K562 (cell line): Measurements from ENCODE around the gene SCLY. TPM values are rescaled to one million over a fixed set of nuclear protein-coding genes. Genes with fewer than 3 reads are reported as not detected.

Experiments used
- ATAC-seq: fragments of 200-7000 bp; cut with Tn5 transposase; 3 replicates; pipeline ENCODE4 v1.9.1; 2020; ENCODE audit warnings: moderate library complexity
- BruUV-seq: library from RNA; stranded (reverse); fragments of 400-500 nt; replicated peaks from 2 replicates; lab custom pipeline; 2021; lab: Mats Ljungman, UMichigan
- CTCF ChIA-PET: fragments of 300-600 bp; formaldehyde crosslinking; extraction: SDS; loops from one replicate; lab custom pipeline; 2021; ENCODE audit warnings: low intra/inter-chr PET ratio; lab: Yijun Ruan, JAX
- POLR2A ChIA-PET: fragments of 300-600, 350-650 bp; sonication (Branson Sonifier 250); formaldehyde crosslinking; extraction: SDS; loops from one replicate; lab custom pipeline; 2021; ENCODE audit warnings: antibody characterized with exemption, inconsistent platforms; lab: Yijun Ruan, JAX
- DNase-seq, 4 experiments: peaks; one replicate each; pipeline versions ENCODE4 v3.0.0 to v3.0.0-alpha.2; 2011 to 2018; ENCODE audit warnings: low spot score in 3 of 4, mixed read lengths in 3 of 4; ENCODE audit errors: extremely low read depth in 1 of 4
- FAIRE-seq: peaks from 2 replicates; lab custom pipeline; 2011; peaks lifted over from hg19 to GRCh38; lab: Jason Lieb, UNC
- H2AFZ ChIP-seq: 2 replicates; pipeline ENCODE4 v1.6.0; 2011; ENCODE audit warnings: low read depth, low read length, control low read depth, inconsistent platforms
- H3K27ac ChIP-seq: fragments of 200-600 bp; 3 replicates; pipeline ENCODE4 v1.8.0; 2011; ENCODE audit warnings: low read depth, mild to moderate bottlenecking, control low read depth, inconsistent platforms, low read length, moderate library complexity, mixed read lengths; ENCODE audit errors: extremely low read depth
- H3K27me3 ChIP-seq, 2 experiments: fragments of 300-600 bp in 1 of 2; 2 replicates in 1 of 2; 3 replicates in 1 of 2; pipeline versions ENCODE4 v1.6.0 to v1.8.0; 2011; ENCODE audit warnings: inconsistent platforms in 2 of 2, low read length in 2 of 2, mild to moderate bottlenecking in 1 of 2, mixed read lengths in 1 of 2, moderate library complexity in 1 of 2; ENCODE audit not compliant: control insufficient read depth in 2 of 2, insufficient read depth in 2 of 2
- H3K36me3 ChIP-seq: fragments of 300-600 bp; 3 replicates; pipeline ENCODE4 v1.8.0; 2011; ENCODE audit warnings: mild to moderate bottlenecking, low read length, inconsistent platforms; ENCODE audit not compliant: control insufficient read depth, insufficient read depth
- H3K4me1 ChIP-seq, 2 experiments: fragments of 200-600 bp in 1 of 2; replicated peaks in 1 of 2; 2 replicates in 1 of 2; 3 replicates in 1 of 2; pipeline versions ENCODE4 v1.5.1 to v1.8.0; 2011; ENCODE audit warnings: inconsistent platforms in 2 of 2, low read length in 2 of 2, mild to moderate bottlenecking in 1 of 2, mixed read lengths in 1 of 2, moderate library complexity in 1 of 2; ENCODE audit not compliant: control insufficient read depth in 2 of 2, insufficient read depth in 2 of 2
- H3K4me2 ChIP-seq: 2 replicates; pipeline ENCODE4 v1.6.1; 2011; ENCODE audit warnings: low read length, control low read depth, inconsistent platforms, mixed read lengths; ENCODE audit not compliant: insufficient read depth
- H3K4me3 ChIP-seq: fragments of 200-600 bp; sonication (generic), shearing (Covaris generic); 2 replicates; pipeline ENCODE4 v1.5.1; 2016; ENCODE audit warnings: control low read depth, inconsistent platforms
- H3K79me2 ChIP-seq: fragments of 200-600 bp; 3 replicates; pipeline ENCODE4 v1.8.0; 2011; ENCODE audit warnings: low read length, inconsistent platforms; ENCODE audit not compliant: control insufficient read depth, insufficient read depth
- H3K9ac ChIP-seq, 2 experiments: 2 replicates each; pipeline versions ENCODE4 v1.6.0 to v1.6.1; 2011; ENCODE audit warnings: low read depth in 2 of 2, low read length in 2 of 2, control low read depth in 1 of 2, inconsistent platforms in 1 of 2, mild to moderate bottlenecking in 1 of 2, mixed read lengths in 1 of 2; ENCODE audit not compliant: insufficient read depth in 1 of 2
- H3K9me1 ChIP-seq: one replicate; pipeline ENCODE4 v1.6.0; 2011; ENCODE audit warnings: inconsistent platforms, mild to moderate bottlenecking, low read length, moderate library complexity; ENCODE audit not compliant: control insufficient read depth, insufficient read depth
- H3K9me3 ChIP-seq: replicated peaks from 2 replicates; pipeline ENCODE4 v1.5.1; 2011; ENCODE audit warnings: low read depth, low read length, inconsistent platforms; ENCODE audit not compliant: control insufficient read depth, insufficient read depth
- H4K20me1 ChIP-seq: replicated peaks from 2 replicates; pipeline ENCODE4 v1.6.1; 2011; ENCODE audit warnings: low read length, inconsistent platforms, mixed read lengths; ENCODE audit not compliant: control insufficient read depth, insufficient read depth
- ARID2 ChIP-seq: fragments of 450-650 bp; IDR thresholded peaks from 2 replicates; pipeline ENCODE4 v1.6.1; 2017; ENCODE audit warnings: antibody characterized with exemption, mild to moderate bottlenecking
- CBFB ChIP-seq: sonication (generic); formaldehyde crosslinking; IDR thresholded peaks from 2 replicates; pipeline ENCODE4 v1.4.0; 2020; ENCODE audit warnings: mild to moderate bottlenecking, missing genetic modification reagents
- E2F4 ChIP-seq: sonication (generic); formaldehyde crosslinking; IDR thresholded peaks from 2 replicates; pipeline ENCODE4 v1.8.0; 2022; ENCODE audit warnings: mild to moderate bottlenecking, low read depth, missing genetic modification reagents
- MED1 ChIP-seq: sonication (generic); formaldehyde crosslinking; IDR thresholded peaks from 2 replicates; pipeline ENCODE4 v1.8.1; 2023; ENCODE audit warnings: missing genetic modification reagents, borderline replicate concordance
- POLR2H ChIP-seq: IDR thresholded peaks from 2 replicates; pipeline ENCODE4 v1.6.1; 2016; ENCODE audit warnings: missing genetic modification characterization, low read depth, mild to moderate bottlenecking, control low read depth, missing compliant biosample characterization, moderate library complexity
- RREB1 ChIP-seq: fragments of 250-450 bp; sonication (Bioruptor Pico); IDR thresholded peaks from 2 replicates; pipeline ENCODE4 v1.4.0; 2020
- STAT5A ChIP-seq: IDR thresholded peaks from 2 replicates; pipeline ENCODE4 v1.6.1; 2012; ENCODE audit warnings: low read length, inconsistent platforms, borderline replicate concordance
- ZEB2 ChIP-seq: fragments of 450-650 bp; IDR thresholded peaks from 2 replicates; pipeline ENCODE4 v1.6.1; 2016
- ZNF655 ChIP-seq: fragments of 250-450 bp; sonication (Bioruptor Pico); IDR thresholded peaks from 2 replicates; pipeline ENCODE4 v1.5.0; 2021
- WGBS: fragments of 100-300 bp; shearing (Covaris generic); methylation state at CpG from one replicate; pipeline ENCODE4 v1.1.6; 2016; ENCODE audit warnings: low coverage, mixed read lengths; ENCODE audit not compliant: insufficient coverage; ENCODE audit errors: missing lambda C conversion rate; 5-methylcytosine and 5-hydroxymethylcytosine counted together
- in situ Hi-C: fragments of 300-500 bp; cut with MboI; formaldehyde crosslinking; loops from 4 replicates; pipeline ENCODE4 v1.15.0; 2018; ENCODE audit warnings: inconsistent platforms, mixed read lengths
- intact Hi-C: fragments of 100-400 bp; cut with micrococcal nuclease; formaldehyde crosslinking; loops from 2 replicates; pipeline ENCODE4 v1.14.2; 2022
- polyA plus RNA-seq, 8 experiments: library from polyadenylated mRNA; depleted of rRNA in 4 of 8; stranded (reverse) in 5 of 8; unstranded in 3 of 8; fragments of >200 nt; fragmentation: Nextera tagmentation in 2 of 8; fragmentation: Illumina TruSeq in 1 of 8; extraction: Ambion mirVana in 2 of 8; extraction: Trizol in 1 of 8; gene quantifications; 2 replicates each; pipeline versions ENCODE4 v1.2.1 to v1.2.3, GENCODE V29; 2011 to 2014; ENCODE audit warnings: inconsistent platforms in 1 of 8, missing spikeins in 1 of 8
- total RNA-seq, 7 experiments: library from RNA; depleted of rRNA in 6 of 7; stranded (reverse); fragments of >200 nt in 6 of 7; fragmentation: Illumina TruSeq in 2 of 7; extraction: Trizol in 2 of 7; gene quantifications; 2 replicates each; pipeline versions ENCODE4 v1.2.1 to v1.2.3, GENCODE V29; 2011 to 2021; ENCODE audit warnings: low replicate concordance in 1 of 7

SCLY gene
- total and polyA plus RNA-seq, 9 of the 15 experiments (the other 6 are each of a cell fraction or from before 2014, with no cell fraction given), result 2.6 to 32.2 (median 21.1) TPM

GRCh38 chr2:238131761-238132462 is 71.1 kb downstream of the SCLY start:
- ATAC-seq, result no peak
- no peak overlapping the region for H3K9ac ChIP-seq
- BruUV-seq, result no TSS peak
- H3K4me1 ChIP-seq, result peaks cover 0 to 50% of the 10 kb centered on the region in 2 experiments; a peak in 3 of 5 replicates
- DNase-seq, result no peak
- H3K27ac ChIP-seq, result no peak overlapping the region
- H3K4me3 ChIP-seq, result no peak overlapping the region
- H4K20me1 ChIP-seq, result no peaks in the 10 kb centered on the region
- no peaks in the 10 kb centered on the region for H3K9me1 ChIP-seq
- no peak overlapping the region for H2AFZ ChIP-seq
- 17% methylated on average over 2 of the region's 14 CpGs for WGBS
- FAIRE-seq, result no peak
- H3K27me3 ChIP-seq, result peaks cover 5 to 49% of the 10 kb centered on the region in 2 experiments; a peak in 4 of 5 replicates
- intact Hi-C loops (loop anchor here (10.0 kb wide), 1 partner anchor 277 kb away; the partner anchor contains the start of gene RAMP1), in situ Hi-C loops (no loop called here)
- H3K4me2 ChIP-seq, result no peak overlapping the region
- H3K36me3 ChIP-seq, result no peaks in the 10 kb centered on the region
- no peaks in the 10 kb centered on the region for H3K79me2 ChIP-seq
- H3K9me3 ChIP-seq, result no peaks in the 10 kb centered on the region
- ChIA-PET POLR2A (interaction anchor here (1.1 kb wide), 1 partner anchor 31 kb away, joined by 3 read pairs; no protein-coding TSS in a partner anchor), CTCF (no interaction called here)
- TF ChIP-seq ZEB2 (no peak), E2F4 (CRISPR knock-in tag) (no peak), STAT5A (no peak), RREB1 (CRISPR knock-in tag) (no peak), ARID2 (no peak), ZNF655 (CRISPR knock-in tag) (no peak), MED1 (CRISPR knock-in tag) (no peak), POLR2H (tag) (no peak), CBFB (CRISPR knock-in tag) (no peak)
